ENCODE data around the gene LRRTM3. TPM values are rescaled to one million over a fixed set of nuclear protein-coding genes. Genes with fewer than 3 reads are reported as not detected.

The LRRTM3 gene
- total RNA-seq, 4 donors from 2014 or later, result not detected

DNA sequence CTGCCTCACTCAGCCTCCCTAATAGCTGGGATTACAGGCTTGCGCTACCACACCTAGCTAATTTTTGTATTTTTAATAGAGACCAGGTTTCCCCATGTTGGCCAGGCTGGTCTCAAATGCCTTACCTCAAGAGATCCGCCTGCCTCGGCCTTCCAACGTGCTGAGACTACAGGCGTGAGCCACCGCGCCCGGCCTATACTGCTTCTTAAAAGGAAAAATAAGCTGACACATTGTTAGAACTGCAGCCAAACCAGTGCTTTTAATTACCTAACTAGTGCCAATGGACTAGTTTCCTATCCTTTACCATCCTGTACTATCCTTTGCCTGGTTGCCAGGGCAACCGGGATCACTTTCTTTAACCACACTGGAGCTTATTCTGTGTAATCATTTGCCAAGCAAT, 108.0 kb downstream of the LRRTM3 start:
- 98% methylated on average over 9 of the region's 9 CpGs for WGBS, 2 donors
- Histone ChIP-seq H3K9me3 (no peaks in the 10 kb centered on the region), H3K27me3 (no peaks in the 10 kb centered on the region), H3K27ac (no peak overlapping the region), H3K4me3 (replicated peaks in 1 of 3) (no peak overlapping the region), H3K4me1 (no peaks in the 10 kb centered on the region), H3K36me3 (no peaks in the 10 kb centered on the region)
- DNase-seq, result no peak
- intact Hi-C loops (cut with DNase I), result no loop called here
- no peak for TF ChIP-seq POLR2A (IDR thresholded peaks at IDR 0.05)
- TF ChIP-seq, protein P1, sequence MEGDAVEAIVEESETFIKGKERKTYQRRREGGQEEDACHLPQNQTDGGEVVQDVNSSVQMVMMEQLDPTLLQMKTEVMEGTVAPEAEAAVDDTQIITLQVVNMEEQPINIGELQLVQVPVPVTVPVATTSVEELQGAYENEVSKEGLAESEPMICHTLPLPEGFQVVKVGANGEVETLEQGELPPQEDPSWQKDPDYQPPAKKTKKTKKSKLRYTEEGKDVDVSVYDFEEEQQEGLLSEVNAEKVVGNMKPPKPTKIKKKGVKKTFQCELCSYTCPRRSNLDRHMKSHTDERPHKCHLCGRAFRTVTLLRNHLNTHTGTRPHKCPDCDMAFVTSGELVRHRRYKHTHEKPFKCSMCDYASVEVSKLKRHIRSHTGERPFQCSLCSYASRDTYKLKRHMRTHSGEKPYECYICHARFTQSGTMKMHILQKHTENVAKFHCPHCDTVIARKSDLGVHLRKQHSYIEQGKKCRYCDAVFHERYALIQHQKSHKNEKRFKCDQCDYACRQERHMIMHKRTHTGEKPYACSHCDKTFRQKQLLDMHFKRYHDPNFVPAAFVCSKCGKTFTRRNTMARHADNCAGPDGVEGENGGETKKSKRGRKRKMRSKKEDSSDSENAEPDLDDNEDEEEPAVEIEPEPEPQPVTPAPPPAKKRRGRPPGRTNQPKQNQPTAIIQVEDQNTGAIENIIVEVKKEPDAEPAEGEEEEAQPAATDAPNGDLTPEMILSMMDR (IDR thresholded peaks at IDR 0.05), result no peak

DNA sequence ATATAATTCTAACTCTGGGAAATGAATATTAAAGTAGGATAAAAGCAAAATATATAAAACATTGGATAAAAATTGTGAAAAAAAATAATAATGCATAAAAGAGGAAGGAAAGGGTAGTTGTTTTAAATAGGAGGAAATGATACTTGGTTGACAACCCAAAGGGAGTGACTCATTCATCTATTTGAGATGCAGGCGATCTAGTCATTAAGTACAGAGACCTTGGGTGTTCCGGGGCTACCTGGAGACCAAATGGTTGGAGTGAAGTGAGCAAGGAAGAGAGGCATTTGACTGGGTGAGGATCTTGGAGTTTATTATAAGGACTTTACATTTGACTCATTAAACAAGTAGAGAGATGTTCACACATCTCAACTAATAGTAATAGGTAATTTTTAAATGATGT, 111.0 kb downstream of the LRRTM3 start:
- no peak for DNase-seq
- Histone ChIP-seq H3K27me3 (no peaks in the 10 kb centered on the region), H3K4me3 (replicated peaks in 1 of 3) (no peak overlapping the region), H3K36me3 (no peaks in the 10 kb centered on the region), H3K9me3 (no peaks in the 10 kb centered on the region), H3K4me1 (no peaks in the 10 kb centered on the region), H3K27ac (no peak overlapping the region)
- intact Hi-C loops (cut with DNase I), result no loop called here
- WGBS, 2 donors, result 83 to 87% methylated on average over 2 of the region's 2 CpGs
- TF ChIP-seq, protein P1 (IDR thresholded peaks at IDR 0.05), result no peak

DNA sequence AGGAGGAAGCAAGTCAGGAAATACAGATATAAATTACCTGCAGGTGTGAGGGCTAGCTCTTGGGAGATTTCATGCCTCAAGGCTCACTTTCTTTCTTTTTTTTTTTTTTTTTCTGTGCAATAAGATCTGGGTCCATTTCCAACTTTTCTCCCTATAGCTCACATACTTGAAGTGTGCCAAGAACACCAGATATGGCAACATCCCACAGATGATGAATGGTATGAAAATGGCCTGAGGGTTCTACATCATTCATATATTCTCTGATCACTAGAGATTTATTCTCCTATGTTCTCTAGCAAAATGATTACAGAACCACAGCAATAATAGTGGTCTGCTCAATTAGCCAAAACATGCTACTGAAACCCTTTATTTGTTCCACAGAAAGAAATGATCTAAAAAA, 117.2 kb downstream of the LRRTM3 start:
- H3K4me3 ChIP-seq (replicated peaks in 1 of 3), result no peak overlapping the region
- no peaks in the 10 kb centered on the region for H3K27me3 ChIP-seq
- DNase-seq, result no peak
- H3K4me1 ChIP-seq, result no peaks in the 10 kb centered on the region
- TF ChIP-seq, protein P1 (IDR thresholded peaks at IDR 0.05), result no peak
- TF ChIP-seq POLR2A (IDR thresholded peaks at IDR 0.05), result no peak
- intact Hi-C loops (cut with DNase I), result no loop called here
- no peak overlapping the region for H3K27ac ChIP-seq
- H3K36me3 ChIP-seq, result no peaks in the 10 kb centered on the region
- H3K9me3 ChIP-seq, result no peaks in the 10 kb centered on the region

DNA sequence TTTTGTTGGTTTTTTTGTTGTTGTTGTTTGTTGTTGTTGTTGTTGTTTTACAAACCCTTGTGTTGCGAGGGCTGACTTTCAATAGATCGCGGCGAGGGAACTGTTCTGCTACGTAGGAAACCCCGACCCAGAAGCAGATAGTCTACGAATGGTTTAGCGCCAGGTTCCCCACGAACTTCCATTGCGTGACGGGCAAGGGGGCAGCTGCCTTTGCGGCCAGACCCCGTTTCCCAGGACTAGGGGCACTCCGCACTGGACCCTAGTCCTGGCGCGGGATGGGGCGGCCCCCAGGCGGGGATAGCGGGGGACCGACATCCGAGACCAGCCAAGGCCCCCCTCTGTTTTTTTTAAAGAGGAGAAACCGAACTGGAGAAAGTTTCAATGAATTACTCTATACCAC, 119.6 kb downstream of the LRRTM3 start:
- Histone ChIP-seq H3K27ac (no peak overlapping the region), H3K9me3 (no peaks in the 10 kb centered on the region), H3K4me3 (replicated peaks in 1 of 3) (no peak overlapping the region), H3K36me3 (no peaks in the 10 kb centered on the region), H3K4me1 (no peaks in the 10 kb centered on the region), H3K27me3 (no peaks in the 10 kb centered on the region)
- intact Hi-C loops (cut with DNase I), result no loop called here
- TF ChIP-seq, protein P1 (IDR thresholded peaks at IDR 0.05), result no peak
- no peak for TF ChIP-seq POLR2A (IDR thresholded peaks at IDR 0.05)
- WGBS, 2 donors, result 89 to 90% methylated on average over 22 of the region's 22 CpGs
- DNase-seq, result no peak

DNA sequence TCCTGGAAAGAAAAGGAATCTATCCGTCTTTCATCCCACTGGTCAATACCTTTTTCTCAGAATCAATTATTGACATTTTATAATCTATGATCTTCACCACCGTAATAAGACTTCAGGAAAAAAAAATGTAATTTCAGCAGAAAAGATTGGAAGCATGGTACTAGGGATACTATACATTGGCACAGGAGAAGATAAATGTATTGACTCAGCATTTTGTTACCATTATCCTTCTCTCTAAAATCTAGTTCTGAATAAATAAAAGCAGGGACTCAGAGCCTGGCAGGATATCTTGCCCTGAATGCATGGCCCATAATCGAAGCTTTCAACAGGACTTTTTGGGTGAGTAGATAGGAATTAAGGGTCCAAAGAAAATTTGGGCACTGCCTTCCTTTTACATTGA, 120.7 kb downstream of the LRRTM3 start:
- WGBS, 2 donors, result 90 to 96% methylated on average over 3 of the region's 3 CpGs
- Histone ChIP-seq H3K36me3 (no peaks in the 10 kb centered on the region), H3K27ac (no peak overlapping the region), H3K9me3 (no peaks in the 10 kb centered on the region), H3K27me3 (no peaks in the 10 kb centered on the region), H3K4me3 (replicated peaks in 1 of 3) (no peak overlapping the region), H3K4me1 (no peaks in the 10 kb centered on the region)
- intact Hi-C loops (cut with DNase I), result no loop called here
- no peak for DNase-seq
- no peak for TF ChIP-seq POLR2A (IDR thresholded peaks at IDR 0.05)
- TF ChIP-seq, protein P1 (IDR thresholded peaks at IDR 0.05), result no peak

Measured in thyroid gland (tissue), 4 donors.